AG09309 (cell line): ENCODE measurements around the gene CD86.

ENCODE experiments used
- DNase-seq: peaks from one replicate; pipeline ENCODE4 v3.0.0-alpha.2; 2010; ENCODE audit warnings: low read depth
- H3K4me3 ChIP-seq: 2 replicates; pipeline ENCODE4 v1.5.1; 2011; ENCODE audit warnings: mild to moderate bottlenecking, low read depth, low read length, moderate library complexity; ENCODE audit not compliant: control insufficient read depth
- TF ChIP-seq, protein P1 (sequence below): IDR thresholded peaks from 2 replicates; pipeline ENCODE4 v1.5.1; 2011; ENCODE audit warnings: mild to moderate bottlenecking, low read depth, low read length, inconsistent platforms; ENCODE audit not compliant: insufficient read depth, control insufficient read depth; ENCODE audit errors: missing control alignments

The CD86 gene

DNA sequence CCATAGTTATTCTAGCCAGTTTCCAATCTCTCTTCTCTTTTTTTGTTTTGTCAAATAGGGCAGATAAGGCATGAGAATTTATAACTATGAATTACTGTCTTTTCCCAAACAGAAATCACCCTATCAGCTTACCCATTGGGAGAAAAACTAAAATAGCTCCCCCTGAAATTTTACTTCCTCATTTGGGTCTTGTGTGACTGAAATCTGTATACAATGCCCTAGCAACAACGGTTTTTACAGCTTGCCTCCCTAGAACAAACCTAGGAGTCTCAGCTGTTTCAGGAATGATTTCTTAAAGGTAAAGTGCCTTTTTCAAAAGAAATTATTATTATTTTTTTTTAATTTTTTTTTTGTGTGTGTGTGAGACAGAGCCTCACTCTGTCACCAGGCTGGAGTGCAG is 56.8 kb downstream of the CD86 start:
- DNase-seq: no peak
- H3K4me3 ChIP-seq: no peak overlapping the region
- TF ChIP-seq, protein P1, sequence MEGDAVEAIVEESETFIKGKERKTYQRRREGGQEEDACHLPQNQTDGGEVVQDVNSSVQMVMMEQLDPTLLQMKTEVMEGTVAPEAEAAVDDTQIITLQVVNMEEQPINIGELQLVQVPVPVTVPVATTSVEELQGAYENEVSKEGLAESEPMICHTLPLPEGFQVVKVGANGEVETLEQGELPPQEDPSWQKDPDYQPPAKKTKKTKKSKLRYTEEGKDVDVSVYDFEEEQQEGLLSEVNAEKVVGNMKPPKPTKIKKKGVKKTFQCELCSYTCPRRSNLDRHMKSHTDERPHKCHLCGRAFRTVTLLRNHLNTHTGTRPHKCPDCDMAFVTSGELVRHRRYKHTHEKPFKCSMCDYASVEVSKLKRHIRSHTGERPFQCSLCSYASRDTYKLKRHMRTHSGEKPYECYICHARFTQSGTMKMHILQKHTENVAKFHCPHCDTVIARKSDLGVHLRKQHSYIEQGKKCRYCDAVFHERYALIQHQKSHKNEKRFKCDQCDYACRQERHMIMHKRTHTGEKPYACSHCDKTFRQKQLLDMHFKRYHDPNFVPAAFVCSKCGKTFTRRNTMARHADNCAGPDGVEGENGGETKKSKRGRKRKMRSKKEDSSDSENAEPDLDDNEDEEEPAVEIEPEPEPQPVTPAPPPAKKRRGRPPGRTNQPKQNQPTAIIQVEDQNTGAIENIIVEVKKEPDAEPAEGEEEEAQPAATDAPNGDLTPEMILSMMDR: no peak

DNA sequence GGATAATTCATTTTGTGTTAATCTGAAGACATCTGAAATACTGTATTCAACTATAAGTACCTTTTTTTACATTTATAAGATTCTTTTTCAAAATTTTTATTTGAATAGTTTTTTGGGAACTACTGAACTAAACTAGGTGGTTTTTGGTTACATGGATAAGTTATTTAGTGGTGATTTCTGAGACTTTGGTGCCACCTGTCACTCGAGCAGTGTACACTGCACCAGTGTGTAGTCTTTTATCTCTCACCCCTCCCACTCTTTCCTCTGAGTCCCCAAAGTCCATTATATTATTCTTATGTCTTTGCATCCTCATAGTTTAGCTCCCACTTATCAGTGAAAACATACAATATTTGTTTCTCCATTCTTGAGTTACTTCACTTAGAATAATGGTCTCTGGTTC is 57.6 kb downstream of the CD86 start:
- DNase-seq: no peak
- TF ChIP-seq, protein P1: no peak
- no peak overlapping the region for H3K4me3 ChIP-seq

DNA sequence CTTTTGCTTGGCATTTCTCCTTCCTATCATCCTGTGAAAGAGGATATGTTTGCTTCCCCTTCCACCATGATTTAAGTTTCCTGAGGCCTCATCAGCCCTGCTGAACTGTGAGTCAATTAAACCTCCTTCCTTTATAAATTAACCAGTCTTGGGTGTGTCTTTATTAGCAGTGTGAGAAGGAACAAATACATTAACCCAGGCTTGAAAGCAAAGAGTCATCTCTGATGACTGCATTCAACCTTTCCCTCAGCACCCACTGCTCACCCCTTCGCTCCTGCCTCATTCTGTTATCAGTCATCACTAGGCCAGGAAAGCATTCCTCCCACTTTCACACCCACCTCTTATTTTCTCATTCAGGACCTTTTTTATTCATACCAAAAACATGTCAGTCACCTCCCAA is 68.7 kb downstream of the CD86 start:
- H3K4me3 ChIP-seq: no peak overlapping the region
- DNase-seq: no peak
- TF ChIP-seq, protein P1: no peak

DNA sequence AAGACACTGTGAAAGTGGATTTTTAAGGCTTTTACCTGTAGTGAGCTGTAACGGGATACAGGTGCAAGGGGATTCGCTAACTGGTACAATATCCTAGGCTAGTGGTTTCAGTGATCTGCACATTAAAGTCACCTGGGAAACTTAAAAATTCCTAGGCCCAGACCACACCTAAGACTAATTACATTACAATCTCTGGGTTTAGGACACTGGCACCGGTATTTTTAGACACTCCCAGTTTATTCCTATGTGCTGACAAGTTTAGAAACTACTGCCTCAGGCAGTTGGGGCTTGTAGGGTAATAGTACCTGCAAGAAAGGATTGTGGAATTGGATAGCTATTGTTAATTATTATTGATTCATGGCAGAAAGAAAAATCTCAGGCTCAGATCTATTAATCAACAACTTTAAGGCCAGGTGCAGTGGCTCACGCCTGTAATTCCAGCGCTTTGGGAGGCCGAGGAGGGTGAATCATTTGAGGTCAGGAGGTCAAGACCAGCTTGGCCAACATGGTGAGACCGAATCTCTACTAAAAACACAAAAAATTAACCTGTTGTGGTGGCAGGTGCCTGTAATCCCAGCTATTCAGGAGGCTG is 77.9 kb downstream of the CD86 start:
- no peak overlapping the region for H3K4me3 ChIP-seq
- TF ChIP-seq, protein P1: no peak
- DNase-seq: no peak

DNA sequence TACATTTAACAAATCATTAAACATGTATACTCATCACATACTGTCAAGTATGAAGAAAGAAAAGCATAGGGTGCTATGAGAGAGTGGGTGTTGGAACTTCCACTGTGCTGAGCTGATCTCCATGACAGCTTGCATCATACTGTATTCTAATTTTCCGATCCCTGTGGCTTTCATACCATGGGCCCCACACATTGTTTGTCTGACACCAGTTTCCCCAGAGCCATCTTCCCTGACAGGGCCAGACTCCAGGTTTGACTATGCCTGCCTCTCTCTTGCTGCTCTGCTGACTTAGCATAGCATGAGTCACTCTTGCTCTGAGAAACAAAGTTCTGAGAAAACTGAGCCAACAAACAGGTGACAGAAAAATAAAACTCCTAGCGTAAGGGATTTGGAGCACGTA is 91.3 kb downstream of the CD86 start:
- TF ChIP-seq, protein P1: no peak
- no peak for DNase-seq
- H3K4me3 ChIP-seq: no peak overlapping the region

DNA sequence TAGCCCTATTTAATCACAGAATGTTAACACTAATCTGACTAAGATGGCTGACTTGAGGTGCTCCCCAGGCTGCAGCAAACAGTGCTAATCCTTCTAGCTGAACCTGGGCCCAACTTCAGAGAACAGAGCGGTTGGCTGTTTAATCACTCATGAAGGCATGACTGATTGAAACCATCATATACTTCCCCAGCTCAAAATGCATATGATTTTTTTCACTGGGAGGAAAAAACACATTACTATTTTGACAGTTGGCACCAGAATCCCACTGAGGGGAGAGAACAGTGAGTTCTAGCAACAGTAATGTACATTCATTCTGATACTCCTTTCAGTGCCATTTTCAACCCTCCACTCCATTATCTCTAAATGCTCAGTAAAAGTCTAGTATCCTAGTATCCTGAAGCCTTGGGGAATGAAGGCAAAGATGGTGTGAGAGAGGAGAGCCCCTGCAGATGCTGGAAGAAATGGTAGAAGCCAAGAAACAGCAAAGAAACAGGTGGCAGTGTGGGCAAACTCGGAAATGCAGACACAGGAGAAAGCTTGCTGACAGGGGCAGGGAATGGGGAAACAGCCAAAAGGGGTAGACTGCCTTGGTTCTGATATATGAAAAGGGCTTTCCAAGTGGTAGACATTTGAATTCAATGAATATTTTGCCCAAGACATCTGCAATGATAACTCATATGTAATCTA is 93.9 kb downstream of the CD86 start:
- H3K4me3 ChIP-seq: no peak overlapping the region
- TF ChIP-seq, protein P1: no peak
- no peak for DNase-seq
